KG1 (cell line): ENCODE data around the gene COQ8B.

Experiments
- DNase-seq: peaks from one replicate; lab custom pipeline; 2025; lab: John Stamatoyannopoulos, UW

COQ8B gene

DNA sequence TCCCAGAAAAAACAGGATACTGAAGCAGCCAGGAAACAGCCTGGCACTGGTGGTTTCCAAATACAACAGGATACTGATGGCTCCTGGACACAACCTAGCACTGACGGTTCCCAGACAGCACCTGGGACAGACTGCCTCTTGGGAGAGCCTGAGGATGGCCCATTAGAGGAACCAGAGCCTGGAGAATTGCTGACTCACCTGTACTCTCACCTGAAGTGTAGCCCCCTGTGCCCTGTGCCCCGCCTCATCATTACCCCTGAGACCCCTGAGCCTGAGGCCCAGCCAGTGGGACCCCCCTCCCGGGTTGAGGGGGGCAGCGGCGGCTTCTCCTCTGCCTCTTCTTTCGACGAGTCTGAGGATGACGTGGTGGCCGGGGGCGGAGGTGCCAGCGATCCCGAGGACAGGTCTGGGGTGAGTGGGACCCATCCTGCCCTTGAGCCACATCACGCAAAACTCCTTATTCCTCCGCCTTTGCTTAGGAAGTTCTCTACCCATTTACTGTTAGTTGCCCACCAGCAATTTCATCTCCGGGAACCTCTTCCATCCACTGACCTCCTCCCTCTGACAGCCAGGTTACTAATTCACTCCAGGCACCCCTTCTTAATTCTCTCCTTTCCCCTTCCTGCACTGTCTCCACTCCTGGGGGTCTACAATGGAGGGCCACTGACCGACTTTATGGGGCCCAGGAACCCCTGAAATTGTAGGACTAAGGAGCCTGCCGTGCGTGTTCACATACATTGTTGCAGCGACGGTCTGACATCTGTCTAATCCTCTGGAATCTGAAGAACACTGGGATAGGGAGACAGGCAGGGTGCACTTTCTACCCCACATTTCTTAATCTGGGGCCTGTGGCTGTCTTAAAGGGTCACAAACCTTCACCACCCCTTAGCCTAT is 1.4 kb upstream of the COQ8B start:
- no peak for DNase-seq

DNA sequence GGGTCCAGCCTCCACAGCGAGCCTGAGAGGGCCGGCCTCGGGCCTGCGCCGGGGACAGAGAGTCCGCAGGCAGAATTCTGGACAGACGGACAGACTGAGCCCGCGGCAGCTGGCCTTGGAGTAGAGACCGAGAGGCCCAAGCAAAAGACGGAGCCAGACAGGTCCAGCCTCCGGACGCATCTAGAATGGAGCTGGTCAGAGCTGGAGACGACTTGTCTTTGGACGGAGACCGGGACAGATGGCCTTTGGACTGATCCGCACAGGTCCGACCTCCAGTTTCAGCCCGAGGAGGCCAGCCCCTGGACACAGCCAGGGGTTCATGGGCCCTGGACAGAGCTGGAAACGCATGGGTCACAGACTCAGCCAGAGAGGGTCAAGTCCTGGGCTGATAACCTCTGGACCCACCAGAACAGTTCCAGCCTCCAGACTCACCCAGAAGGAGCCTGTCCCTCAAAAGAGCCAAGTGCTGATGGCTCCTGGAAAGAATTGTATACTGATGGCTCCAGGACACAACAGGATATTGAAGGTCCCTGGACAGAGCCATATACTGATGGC is 716 bp upstream of the COQ8B start:
- DNase-seq, result no peak

DNA sequence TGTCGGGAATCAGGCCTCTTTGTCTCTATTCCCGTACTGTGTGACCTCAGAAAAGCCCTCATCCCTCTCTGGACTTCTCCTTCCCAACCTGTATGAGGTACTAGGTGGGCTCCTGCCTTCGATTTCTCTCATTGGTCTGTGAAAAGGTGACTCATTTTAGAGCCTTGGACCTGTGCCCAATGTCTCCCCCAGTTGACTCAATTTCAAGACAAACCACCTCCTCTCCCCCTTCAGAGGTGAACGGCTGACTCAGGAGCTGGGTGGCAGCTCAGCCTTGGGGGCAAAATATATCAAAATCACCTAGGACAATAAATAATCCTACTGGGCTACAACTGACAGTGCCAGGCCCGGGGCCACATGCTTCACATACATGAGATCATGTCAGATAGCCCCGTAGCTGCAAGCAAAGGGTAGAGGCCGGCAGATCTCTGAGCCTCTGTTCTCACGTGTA is 630 bp downstream of the COQ8B start:
- DNase-seq, result no peak

DNA sequence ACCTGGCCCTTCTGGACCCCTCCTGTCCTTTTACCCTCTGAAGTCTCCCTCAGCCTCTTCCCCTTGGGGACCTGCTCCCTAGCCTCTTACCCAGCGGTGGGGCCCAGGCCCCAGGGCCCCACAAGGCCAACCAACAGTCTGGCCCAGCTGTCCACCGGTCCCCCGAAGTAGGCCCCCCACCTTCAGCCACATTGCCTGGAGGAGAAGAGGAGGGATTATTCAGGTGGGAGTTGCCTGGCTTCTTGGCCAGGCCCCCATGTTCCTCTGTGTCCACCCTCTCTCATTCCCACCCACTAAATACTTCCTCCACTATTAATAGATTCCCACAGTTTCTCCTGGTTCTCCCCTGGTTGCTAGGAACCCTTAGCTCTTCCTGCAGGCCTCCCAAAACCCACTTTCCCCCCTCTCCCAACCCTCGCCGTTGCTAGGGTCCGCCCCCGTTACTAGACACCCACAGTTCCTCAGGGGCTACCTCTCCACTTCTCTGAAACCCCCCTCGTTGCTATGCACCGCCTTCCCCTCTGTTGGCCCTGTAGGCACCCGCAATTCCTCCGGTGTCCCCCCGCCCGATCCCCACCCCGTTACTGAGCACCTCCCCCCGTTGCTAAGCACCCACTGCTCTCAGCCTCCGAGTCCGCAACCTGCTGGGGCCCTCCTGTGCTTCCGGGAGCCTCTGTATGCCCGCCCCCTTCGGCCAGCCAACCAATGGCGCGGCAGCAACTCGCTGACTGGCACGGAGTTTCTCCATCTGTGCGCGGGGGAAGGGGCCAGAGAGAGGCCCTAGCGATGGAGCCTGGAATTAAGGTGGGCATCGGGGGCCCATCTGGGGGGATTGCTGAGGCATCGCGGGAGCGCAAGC is 2.0 kb downstream of the COQ8B start:
- DNase-seq, result peak; percentile 88

DNA sequence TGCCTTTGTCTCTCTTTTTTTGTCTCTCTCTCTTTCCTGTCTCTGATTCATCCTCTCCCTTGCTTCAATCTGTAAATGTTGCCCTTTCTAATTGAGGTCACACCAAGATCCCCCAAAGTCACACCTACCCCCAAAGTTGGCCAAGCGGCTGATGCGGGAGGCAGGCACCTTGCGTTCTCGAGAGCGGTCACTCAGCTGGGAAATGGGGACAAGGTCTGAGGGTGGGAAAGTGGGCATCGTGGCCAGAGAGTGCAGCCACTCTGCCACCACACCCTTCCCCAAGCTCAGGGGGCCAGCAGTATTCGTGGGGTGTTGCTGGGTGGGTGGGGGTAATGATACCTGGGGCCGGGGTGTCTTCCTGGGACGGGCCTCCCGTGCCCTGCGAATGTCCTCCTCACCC is 2.7 kb downstream of the COQ8B start:
- no peak for DNase-seq

DNA sequence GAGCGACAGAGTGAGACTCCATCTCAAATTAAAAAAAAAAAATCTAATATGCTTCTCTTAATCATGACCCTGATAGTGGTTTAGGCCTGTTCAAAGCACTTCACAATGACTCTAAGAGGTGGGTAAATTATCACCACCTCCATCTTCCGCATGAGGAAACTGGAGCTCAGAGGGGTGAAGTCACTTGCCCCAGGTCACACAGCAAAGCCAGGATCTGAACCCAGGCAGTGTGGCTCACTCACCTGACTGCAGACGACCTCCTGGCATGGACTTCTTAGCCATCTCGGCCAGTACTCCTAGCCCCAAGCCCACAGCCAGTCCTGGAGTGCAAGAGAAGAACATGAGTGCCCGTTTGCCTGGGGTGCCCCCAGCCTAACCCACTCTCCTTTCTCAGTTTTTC is 6.9 kb downstream of the COQ8B start:
- no peak for DNase-seq

DNA sequence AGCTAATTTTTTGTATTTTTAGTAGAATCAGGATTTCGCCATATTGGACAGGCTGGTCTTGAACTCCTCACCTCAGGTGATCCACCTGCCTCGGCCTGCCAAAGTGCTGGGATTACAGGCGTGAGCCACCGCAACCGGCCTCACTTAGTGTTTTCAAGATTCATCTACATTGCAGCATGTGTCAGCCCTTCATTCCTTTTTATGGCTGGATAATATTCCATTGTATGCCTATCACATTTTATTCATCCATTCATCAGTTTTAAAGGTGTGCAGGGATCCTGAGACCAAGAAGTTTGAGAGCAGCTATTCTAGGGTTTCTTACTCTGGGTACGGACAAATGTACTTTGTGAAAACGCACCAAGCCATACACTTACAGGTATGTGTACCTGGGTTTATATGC is 9.1 kb downstream of the COQ8B start:
- DNase-seq, result no peak

DNA sequence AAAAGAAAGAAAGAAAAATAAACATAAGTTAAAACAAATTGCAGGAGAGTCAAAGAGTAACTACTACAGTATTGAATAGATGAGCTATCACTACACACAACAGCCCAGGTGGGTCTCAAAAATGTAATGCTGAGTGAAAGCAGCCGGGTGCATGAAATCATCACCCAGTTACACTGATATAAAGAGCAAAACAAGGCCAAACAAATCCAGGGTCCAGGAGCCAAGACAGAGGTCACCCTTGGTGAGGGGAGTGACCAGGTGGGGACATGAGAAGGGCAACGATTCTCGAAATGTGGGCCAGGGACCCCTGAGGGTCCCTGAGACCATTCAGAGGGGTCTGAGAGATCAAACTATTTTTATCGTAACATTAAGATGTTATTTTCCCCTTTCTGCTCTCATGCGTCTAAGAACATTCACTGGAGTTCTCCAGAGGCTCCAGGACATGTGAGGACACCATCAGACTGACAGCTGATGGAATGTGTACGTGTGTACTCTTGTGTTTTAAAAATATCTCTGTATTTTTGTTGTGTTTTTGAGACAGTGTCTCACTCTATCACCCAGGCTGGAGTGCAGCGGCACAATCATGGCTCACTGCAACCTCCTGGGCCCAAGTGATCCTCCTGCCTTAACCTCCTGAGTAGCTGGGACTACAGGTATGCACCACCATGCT is 10.6 kb downstream of the COQ8B start:
- no peak for DNase-seq

DNA sequence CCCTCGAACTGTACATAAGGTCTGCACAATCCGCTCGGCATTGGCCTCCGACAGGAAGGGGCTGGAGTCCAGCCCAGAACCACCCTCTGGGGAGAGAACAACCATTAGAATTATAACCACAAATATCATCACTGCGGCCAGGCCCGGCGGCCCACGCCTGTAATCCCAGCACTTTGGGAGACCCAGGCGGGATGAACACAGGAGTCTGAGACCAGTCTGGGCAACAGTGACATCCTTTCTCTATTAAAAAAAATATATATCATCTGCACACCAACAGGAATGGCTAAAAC is 11.4 kb downstream of the COQ8B start:
- DNase-seq, result no peak

DNA sequence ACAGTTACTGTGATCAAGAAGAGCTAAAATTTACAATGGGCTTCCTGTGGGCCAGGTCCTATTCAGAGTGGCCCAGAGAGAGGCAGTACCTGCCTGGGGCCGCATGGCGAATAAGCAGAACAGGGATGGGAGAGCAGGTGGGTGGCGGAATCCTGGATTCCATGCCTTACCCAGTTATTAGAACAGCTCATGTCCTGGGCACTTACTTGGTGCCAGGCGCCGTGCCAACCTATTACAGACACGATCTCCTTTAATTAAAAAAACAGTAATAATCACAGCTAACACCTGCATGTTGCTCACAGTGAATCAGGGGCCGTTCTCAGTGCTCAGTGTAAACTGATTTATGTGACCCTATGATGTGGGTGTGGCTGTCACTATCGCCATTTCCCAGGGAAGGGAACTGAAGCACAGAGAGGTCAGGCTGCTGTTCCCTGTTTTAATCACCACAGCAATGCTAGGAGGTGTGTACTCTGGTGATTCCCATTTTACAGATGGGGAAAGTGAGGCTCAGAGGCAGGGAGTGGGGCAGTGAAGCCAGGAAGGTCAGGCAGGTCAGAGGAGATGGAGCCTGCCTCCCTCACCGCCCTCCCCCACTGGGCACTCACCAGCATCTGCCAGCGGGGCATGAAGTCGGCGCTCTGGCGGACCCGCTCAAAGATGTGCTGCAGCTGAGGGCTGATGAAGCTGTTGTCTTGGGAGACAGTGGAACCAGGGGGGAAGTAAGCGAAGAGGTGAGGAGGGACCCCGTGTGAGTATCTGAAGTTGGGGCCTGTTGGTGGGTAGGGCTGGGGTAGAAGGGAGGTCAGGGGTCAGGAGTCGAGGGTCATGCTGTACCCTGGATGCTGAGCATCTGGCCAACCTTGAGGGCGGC is 12.0 kb downstream of the COQ8B start:
- no peak for DNase-seq

DNA sequence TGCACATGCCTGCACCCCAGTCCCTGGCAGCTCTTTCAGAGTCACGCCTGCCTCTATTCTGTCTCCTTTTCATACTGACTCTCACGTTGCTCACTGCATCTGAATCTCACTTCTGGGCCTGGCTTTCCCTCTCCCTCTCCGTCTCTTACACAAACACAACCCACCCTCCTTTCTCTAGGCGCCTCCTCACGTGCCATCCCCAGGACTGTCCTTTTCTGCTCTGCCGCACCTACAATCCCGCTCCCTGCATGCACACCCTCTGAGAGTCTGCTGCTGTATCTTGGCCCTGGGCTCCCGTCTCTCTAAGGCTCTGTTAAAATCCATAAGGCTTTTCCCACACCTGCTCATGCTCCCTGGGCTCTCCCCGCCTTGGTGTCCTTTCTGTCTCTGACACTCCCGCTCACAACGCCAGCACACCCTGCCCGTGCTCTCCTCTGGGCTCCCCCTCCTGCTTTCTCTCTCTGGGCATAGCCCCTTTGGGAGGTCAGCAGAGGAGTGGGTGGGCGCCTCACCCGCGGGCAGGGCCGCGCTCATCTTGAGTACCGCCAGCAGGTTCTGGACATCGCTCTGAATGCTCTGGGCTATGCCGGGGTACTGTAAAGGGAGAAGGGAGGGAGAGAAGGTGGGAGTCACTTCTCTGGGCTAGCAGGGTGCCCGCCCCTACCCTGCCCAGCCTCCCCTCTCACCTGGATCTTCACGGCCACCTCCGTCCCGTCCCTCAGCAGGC is 13.5 kb downstream of the COQ8B start:
- DNase-seq, result no peak

DNA sequence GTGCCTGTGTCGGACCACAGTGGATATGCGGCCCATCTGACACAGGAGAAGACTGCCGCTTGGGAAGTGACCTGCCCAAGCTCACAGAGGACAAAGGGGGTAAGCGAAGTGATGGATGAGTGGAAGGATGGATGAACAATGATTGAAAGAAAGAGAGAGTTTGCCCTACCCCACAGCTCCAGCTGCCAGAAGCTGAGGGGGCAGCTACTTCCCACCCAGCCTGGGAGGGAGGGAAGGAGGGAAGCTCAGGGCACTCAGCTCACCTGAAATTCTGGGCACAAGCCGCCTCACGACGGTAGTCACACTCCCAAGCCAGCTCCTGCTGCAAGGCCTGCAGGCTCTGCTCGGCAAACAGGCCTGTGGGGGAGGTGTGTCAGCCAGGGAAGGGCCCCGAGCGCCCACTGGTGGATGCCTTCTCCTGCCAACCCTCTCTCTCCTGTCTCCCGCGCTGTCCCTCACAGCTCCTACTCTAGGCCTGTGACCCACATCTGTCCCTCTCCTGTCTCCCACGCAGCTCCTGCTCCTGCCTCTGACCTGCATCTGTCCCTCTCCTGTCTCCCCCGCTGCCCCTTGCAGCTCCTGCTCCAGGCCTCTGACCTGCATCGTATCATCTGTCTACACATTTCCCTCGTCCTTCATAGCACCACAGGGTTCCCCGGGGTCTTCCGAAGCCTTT is 14.2 kb downstream of the COQ8B start:
- no peak for DNase-seq

DNA sequence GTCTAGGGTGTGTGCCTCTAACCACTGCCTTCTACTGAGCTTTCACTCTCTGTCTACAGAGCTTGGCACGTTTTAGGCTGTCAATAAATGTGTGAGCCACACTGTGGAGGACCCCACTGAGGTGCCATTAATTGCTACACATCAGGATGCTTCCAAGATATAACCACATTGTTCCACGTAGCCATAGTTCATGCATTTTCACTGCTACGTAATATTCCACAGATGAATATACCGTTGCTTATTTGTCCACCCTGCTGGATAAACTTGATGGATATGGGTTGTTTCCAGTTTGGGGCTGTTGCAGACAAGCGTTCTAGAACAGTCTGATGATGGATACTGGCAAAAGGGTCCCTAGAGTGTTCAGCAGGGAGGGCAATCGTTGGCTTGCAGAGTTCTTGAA is 14.9 kb downstream of the COQ8B start:
- DNase-seq, result no peak

DNA sequence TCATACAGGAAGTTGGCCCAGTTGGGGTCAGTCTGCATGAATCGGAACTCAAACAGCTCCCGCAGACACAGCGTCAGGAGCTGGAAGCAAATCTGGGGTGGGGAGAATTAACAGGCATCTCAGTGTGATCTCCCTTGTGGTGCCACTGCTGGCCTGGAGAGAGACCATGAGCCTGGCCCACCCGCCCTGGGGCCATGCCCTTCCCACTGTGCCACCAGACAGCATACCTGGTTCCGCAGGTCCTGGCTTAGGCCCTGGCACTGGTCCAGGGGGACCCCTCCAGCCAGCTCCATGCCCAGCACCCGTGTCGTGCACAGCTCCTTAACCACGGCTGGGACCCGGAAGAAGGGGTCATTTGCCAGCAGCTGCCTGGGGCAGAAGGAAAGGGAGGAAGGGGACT is 16.6 kb downstream of the COQ8B start:
- DNase-seq, result no peak

DNA sequence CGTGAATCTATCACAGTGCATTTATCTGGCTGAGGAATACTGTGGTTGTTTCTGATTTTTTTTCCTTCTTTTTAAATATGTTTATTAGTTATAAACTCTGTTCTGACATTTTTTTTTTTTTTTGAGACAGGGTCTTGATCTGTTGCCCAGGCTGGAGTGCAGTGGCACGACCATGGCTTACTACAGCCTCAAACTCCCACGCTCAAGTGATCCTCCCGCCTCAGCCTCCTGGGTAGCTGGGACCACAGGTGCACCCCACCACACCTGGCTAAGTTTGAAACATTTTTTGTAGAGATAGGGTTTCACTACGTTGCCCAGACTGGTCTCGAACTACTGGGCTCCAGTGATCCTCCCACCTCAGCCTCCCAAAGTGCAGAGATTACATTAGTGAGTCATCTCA is 19.7 kb downstream of the COQ8B start:
- DNase-seq, result no peak

DNA sequence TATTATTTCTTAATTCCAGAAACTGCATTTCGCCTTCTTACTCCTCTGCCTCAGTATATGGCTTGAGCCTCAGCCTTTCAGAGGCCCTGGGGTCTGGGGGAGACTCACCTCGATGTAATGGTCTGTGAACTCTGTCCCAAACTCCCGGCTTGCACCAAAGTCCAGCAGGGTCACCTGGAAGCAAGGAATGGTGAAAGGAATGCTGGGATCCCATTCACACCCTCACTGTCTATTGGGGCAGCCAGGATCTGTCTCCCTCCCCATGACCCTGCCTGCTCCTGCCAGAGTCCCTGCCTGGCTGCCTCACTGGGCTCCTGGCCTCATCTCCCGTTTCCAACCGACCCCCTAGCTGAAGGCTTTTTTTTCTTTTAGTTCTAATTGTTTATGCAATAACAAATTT is 20.8 kb downstream of the COQ8B start:
- DNase-seq, result no peak

DNA sequence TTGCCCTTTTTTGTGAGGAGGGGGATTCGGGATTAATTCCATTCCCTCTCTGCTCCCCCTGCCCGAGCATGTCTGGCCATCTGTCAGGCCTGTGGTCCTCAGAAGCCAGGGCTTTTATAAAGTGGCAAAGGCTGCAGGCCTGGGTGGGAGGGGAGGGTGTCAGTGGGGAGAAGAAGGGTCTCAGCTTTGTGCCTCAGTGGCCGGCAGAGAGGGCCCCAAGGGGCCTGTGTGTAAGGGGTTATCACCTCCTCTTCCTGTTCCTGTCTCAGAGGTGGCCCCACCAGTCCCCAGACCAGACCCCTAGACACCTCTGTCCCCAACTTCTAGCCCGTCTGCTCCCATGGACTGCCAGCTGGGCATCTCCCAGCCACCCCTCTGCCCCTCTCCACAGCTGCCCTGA is 22.8 kb downstream of the COQ8B start:
- DNase-seq, result no peak

DNA sequence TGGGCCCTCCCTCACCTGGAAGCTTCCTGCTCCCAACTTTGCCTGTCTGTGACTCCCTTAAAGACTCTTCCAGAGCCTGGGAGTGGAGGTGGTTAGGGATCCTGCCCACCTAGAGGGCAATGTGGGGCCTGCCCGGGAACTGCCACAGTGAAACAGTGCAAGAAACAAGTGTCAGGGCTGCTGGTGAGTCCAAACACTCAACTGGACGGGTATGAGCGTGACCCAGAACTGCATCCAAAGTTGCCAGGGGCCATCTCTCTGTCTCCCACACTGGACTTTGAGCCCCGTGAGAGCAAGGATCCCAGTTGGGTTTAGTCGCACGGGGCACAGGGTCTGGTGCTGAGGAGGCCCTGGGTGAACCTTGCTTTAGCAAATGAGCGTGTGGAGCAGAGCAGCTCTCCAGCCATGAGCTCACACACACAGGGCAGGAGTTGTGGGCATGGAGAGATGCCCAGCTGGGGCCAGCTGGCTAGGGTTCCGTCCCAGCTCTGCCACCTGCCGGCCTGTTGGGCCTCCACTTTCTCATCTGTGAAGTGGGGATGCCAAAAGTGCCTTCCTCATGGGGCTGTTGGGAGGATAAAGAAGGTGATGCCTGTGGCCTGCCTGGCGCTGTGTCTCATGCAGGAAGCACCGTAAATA is 23.4 kb downstream of the COQ8B start:
- no peak for DNase-seq

DNA sequence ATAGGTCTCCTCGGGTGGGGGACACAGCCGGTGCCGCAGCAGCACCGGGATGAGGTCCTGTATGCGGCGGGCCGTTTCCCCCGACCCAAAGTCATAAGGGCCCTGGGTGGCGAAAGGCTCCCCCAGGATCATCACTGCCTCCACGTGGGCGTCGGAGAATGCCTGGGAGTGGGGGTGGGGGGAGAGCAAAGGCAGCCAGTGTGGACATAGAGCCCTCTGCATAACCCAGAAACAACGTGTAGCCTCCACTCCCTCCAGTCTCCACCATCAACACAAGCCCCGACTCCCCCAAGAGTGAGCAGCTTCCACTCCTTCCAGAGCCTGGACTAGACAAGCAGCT is 24.5 kb downstream of the COQ8B start:
- DNase-seq, result no peak
